Right atrium auricular region (tissue), 2 donors: ENCODE measurements around the gene RYR3. TPM values are rescaled to one million over a fixed set of nuclear protein-coding genes. Genes with fewer than 3 reads are reported as not detected.

Experiments
- DNase-seq: peaks from one replicate; pipeline ENCODE4 v3.0.0-alpha.2; 2019; ENCODE audit warnings: low spot score
- H3K27ac ChIP-seq, 2 donors: fragments of 200-600 bp; sonication (generic); 1 replicate in 1 of 2; 2 replicates in 1 of 2; pipeline ENCODE4 v1.5.1; 2016 to 2019
- H3K27me3 ChIP-seq, 2 donors: fragments of 200-600 bp; sonication (generic); one replicate each; pipeline versions ENCODE4 v1.5.1 to v1.6.0; 2017 to 2019
- H3K36me3 ChIP-seq: fragments of 200-600 bp; sonication (generic); one replicate; pipeline ENCODE4 v1.5.1; 2016
- H3K4me1 ChIP-seq, 2 donors: fragments of 200-600 bp; sonication (generic); one replicate each; pipeline versions ENCODE4 v1.5.1 to v1.6.0; 2017 to 2019
- H3K4me3 ChIP-seq, 2 donors: fragments of 200-600 bp; sonication (generic); 1 replicate in 1 of 2; 2 replicates in 1 of 2; pipeline ENCODE4 v1.5.1; 2017 to 2019; ENCODE audit warnings: mild to moderate bottlenecking in 1 of 2, moderate library complexity in 1 of 2
- H3K9me3 ChIP-seq, 2 donors: fragments of 200-600 bp; sonication (generic); one replicate each; pipeline ENCODE4 v1.5.1; 2019
- CTCF ChIP-seq, 2 donors: fragments of 200-600 bp; sonication (generic); IDR thresholded peaks; one replicate each; pipeline ENCODE4 v1.5.1; 2019; ENCODE audit warnings: antibody characterized with exemption in 2 of 2
- total RNA-seq, 2 donors: library from RNA; depleted of rRNA; stranded (reverse); fragments of >200 nt; gene quantifications; one replicate each; pipeline ENCODE4 v1.1.0, GENCODE V29; 2016

Gene RYR3
- total RNA-seq, 2 donors from 2014 or later: 0.08 to 0.11 TPM

- DNase-seq: no peak
These were observed 411.9 kb downstream of the RYR3 start for GRCh38 chr15:33722673-33723015.

GRCh38 chr15:33724321-33725036, 413.7 kb downstream of the RYR3 start:
- TF ChIP-seq CTCF (IDR thresholded peaks at IDR 0.05): no peak
- DNase-seq: no peak
- no peaks in the 10 kb centered on the region for H3K27me3 ChIP-seq
- no peaks in the 10 kb centered on the region for H3K4me1 ChIP-seq
- H3K4me3 ChIP-seq: no peak overlapping the region
- H3K9me3 ChIP-seq: no peaks in the 10 kb centered on the region
- no peaks in the 10 kb centered on the region for H3K36me3 ChIP-seq
- no peak overlapping the region for H3K27ac ChIP-seq

More at GRCh38 chr15:33722673-33723015, 411.9 kb downstream of the RYR3 start:
- Histone ChIP-seq H3K27me3 (no peaks in the 10 kb centered on the region), H3K4me3 (no peak overlapping the region), H3K4me1 (no peaks in the 10 kb centered on the region), H3K9me3 (no peaks in the 10 kb centered on the region), H3K27ac (no peak overlapping the region), H3K36me3 (no peaks in the 10 kb centered on the region)
- no peak for TF ChIP-seq CTCF (IDR thresholded peaks at IDR 0.05)

- Histone ChIP-seq H3K36me3 (no peaks in the 10 kb centered on the region), H3K4me1 (no peaks in the 10 kb centered on the region), H3K4me3 (no peak overlapping the region), H3K27ac (no peak overlapping the region), H3K27me3 (no peaks in the 10 kb centered on the region), H3K9me3 (no peaks in the 10 kb centered on the region)
- no peak for DNase-seq
- no peak for TF ChIP-seq CTCF (IDR thresholded peaks at IDR 0.05)
These were observed 418.9 kb downstream of the RYR3 start for GRCh38 chr15:33729653-33730052.

GRCh38 chr15:33730815-33731214, 420.0 kb downstream of the RYR3 start:
- TF ChIP-seq CTCF (IDR thresholded peaks at IDR 0.05): no peak

GRCh38 chr15:33735143-33735542, 424.4 kb downstream of the RYR3 start:
- Histone ChIP-seq H3K27me3 (no peaks in the 10 kb centered on the region), H3K36me3 (no peaks in the 10 kb centered on the region), H3K27ac (no peak overlapping the region), H3K9me3 (no peaks in the 10 kb centered on the region), H3K4me1 (no peaks in the 10 kb centered on the region), H3K4me3 (no peak overlapping the region)
- no peak for TF ChIP-seq CTCF (IDR thresholded peaks at IDR 0.05)
- DNase-seq: no peak

More at GRCh38 chr15:33730815-33731214, 420.0 kb downstream of the RYR3 start:
- Histone ChIP-seq H3K27me3 (no peaks in the 10 kb centered on the region), H3K4me3 (no peak overlapping the region), H3K27ac (no peak overlapping the region), H3K36me3 (no peaks in the 10 kb centered on the region), H3K9me3 (no peaks in the 10 kb centered on the region), H3K4me1 (no peaks in the 10 kb centered on the region)
- DNase-seq: no peak
